H9 (cell line): ENCODE data around the gene RRAD. TPM values are rescaled to one million over a fixed set of nuclear protein-coding genes. Genes with fewer than 3 reads are reported as not detected.

ENCODE experiments used
- DNase-seq: peaks from one replicate; pipeline ENCODE4 v3.0.0-alpha.2; 2017
- H2AFZ ChIP-seq: one replicate; pipeline ENCODE4 v1.6.1; 2013; ENCODE audit warnings: mild to moderate bottlenecking, low read length, control low read depth, moderate library complexity
- H2AK5ac ChIP-seq: 2 replicates; pipeline ENCODE4 v1.6.1; 2013; ENCODE audit warnings: low read length, control low read depth, mixed read lengths; ENCODE audit not compliant: insufficient read length
- H2BK120ac ChIP-seq: one replicate; pipeline ENCODE4 v1.6.1; 2013; ENCODE audit warnings: low read depth, mild to moderate bottlenecking, low read length, control low read depth, inconsistent platforms; ENCODE audit not compliant: poor library complexity, severe bottlenecking
- H2BK12ac ChIP-seq: 2 replicates; pipeline ENCODE4 v1.6.1; 2013; ENCODE audit warnings: low read length, control low read depth, mixed read lengths, low read depth; ENCODE audit not compliant: insufficient read length
- H2BK15ac ChIP-seq: 2 replicates; pipeline ENCODE4 v1.6.1; 2013; ENCODE audit warnings: low read depth, low read length, control low read depth
- H2BK20ac ChIP-seq: one replicate; pipeline ENCODE4 v1.6.1; 2013; ENCODE audit warnings: low read depth, mild to moderate bottlenecking, low read length, control low read depth, inconsistent platforms; ENCODE audit not compliant: poor library complexity, severe bottlenecking
- H2BK5ac ChIP-seq: 2 replicates; pipeline ENCODE4 v1.6.1; 2013; ENCODE audit warnings: low read length, control low read depth, mixed read lengths; ENCODE audit not compliant: insufficient read length
- H3K14ac ChIP-seq: 2 replicates; pipeline ENCODE4 v1.6.1; 2013; ENCODE audit warnings: low read length, control low read depth; ENCODE audit not compliant: insufficient read depth
- H3K18ac ChIP-seq: 2 replicates; pipeline ENCODE4 v1.6.1; 2013; ENCODE audit warnings: low read depth, mild to moderate bottlenecking, mixed read lengths, low read length, control low read depth; ENCODE audit not compliant: insufficient read length
- H3K23ac ChIP-seq: 2 replicates; pipeline ENCODE4 v1.6.1; 2013; ENCODE audit warnings: low read length, control low read depth, mixed read lengths, low read depth; ENCODE audit not compliant: insufficient read length
- H3K23me2 ChIP-seq: 2 replicates; pipeline ENCODE4 v1.6.1; 2013; ENCODE audit warnings: low read depth, mild to moderate bottlenecking, mixed read lengths, low read length, control low read depth; ENCODE audit not compliant: insufficient read length, poor library complexity, severe bottlenecking
- H3K27ac ChIP-seq: 2 replicates; pipeline ENCODE4 v1.5.1; 2013; ENCODE audit warnings: low read length, control low read depth, mixed read lengths, low read depth; ENCODE audit not compliant: insufficient read length
- H3K27me3 ChIP-seq: 2 replicates; pipeline ENCODE4 v1.6.1; 2013; ENCODE audit warnings: low read length, control low read depth, inconsistent platforms; ENCODE audit not compliant: insufficient read depth
- H3K4ac ChIP-seq: 2 replicates; pipeline ENCODE4 v1.6.1; 2013; ENCODE audit warnings: low read depth, mild to moderate bottlenecking, control low read depth, inconsistent platforms, low read length, moderate library complexity
- H3K4me1 ChIP-seq: 2 replicates; pipeline ENCODE4 v1.6.1; 2013; ENCODE audit warnings: low read length, control low read depth, inconsistent platforms; ENCODE audit not compliant: insufficient read depth
- H3K4me2 ChIP-seq: 2 replicates; pipeline ENCODE4 v1.6.1; 2013; ENCODE audit warnings: low read length, control low read depth, mixed read lengths; ENCODE audit not compliant: insufficient read length, insufficient read depth
- H3K56ac ChIP-seq: 2 replicates; pipeline ENCODE4 v1.6.1; 2013; ENCODE audit warnings: low read depth, mild to moderate bottlenecking, mixed read lengths, low read length, control low read depth; ENCODE audit not compliant: insufficient read length
- H3K79me1 ChIP-seq: 2 replicates; pipeline ENCODE4 v1.6.1; 2013; ENCODE audit warnings: low read depth, mild to moderate bottlenecking, moderate library complexity, low read length, control low read depth, inconsistent platforms; ENCODE audit not compliant: insufficient read depth, poor library complexity, severe bottlenecking
- H3K79me2 ChIP-seq: 2 replicates; pipeline ENCODE4 v1.6.1; 2013; ENCODE audit warnings: low read length, control low read depth, inconsistent platforms; ENCODE audit not compliant: insufficient read depth
- H3K9ac ChIP-seq: 2 replicates; pipeline ENCODE4 v1.6.1; 2013; ENCODE audit warnings: low read length, control low read depth, mixed read lengths; ENCODE audit not compliant: insufficient read length; ENCODE audit errors: extremely low read depth
- H3K9me3 ChIP-seq: one replicate; pipeline ENCODE4 v1.6.1; 2013; ENCODE audit warnings: low read depth, low read length, inconsistent platforms; ENCODE audit not compliant: control insufficient read depth
- H3T11ph ChIP-seq: one replicate; pipeline ENCODE4 v1.6.1; 2013; ENCODE audit warnings: mild to moderate bottlenecking, low read length, control low read depth, inconsistent platforms
- H4K20me1 ChIP-seq: one replicate; pipeline ENCODE4 v1.6.1; 2013; ENCODE audit not compliant: control insufficient read depth, insufficient read length, insufficient read depth
- H4K5ac ChIP-seq: 2 replicates; pipeline ENCODE4 v1.6.1; 2013; ENCODE audit warnings: low read depth, mild to moderate bottlenecking, mixed read lengths, low read length, control low read depth; ENCODE audit not compliant: insufficient read length
- H4K8ac ChIP-seq: replicated peaks from 2 replicates; pipeline ENCODE4 v1.6.1; 2013; ENCODE audit warnings: low read length, control low read depth, mixed read lengths, low read depth; ENCODE audit not compliant: insufficient read length
- H4K91ac ChIP-seq: 2 replicates; pipeline ENCODE4 v1.6.1; 2013; ENCODE audit warnings: low read depth, mild to moderate bottlenecking, moderate library complexity, mixed read lengths, low read length, control low read depth; ENCODE audit not compliant: insufficient read length
- H3K27ac Mint-ChIP-seq, 3 experiments: 2 replicates in 2 of 3; 3 replicates in 1 of 3; pipeline ENCODE4 v1.8.0; 2020 to 2021; ENCODE audit warnings: mixed read lengths in 3 of 3, mild to moderate bottlenecking in 1 of 3, moderate library complexity in 1 of 3
- H3K27me3 Mint-ChIP-seq: 2 replicates; pipeline ENCODE4 v1.8.0; 2021; ENCODE audit warnings: low read depth, mild to moderate bottlenecking, moderate library complexity, mixed read lengths
- H3K36me3 Mint-ChIP-seq, 3 experiments: 2 replicates in 2 of 3; 3 replicates in 1 of 3; pipeline ENCODE4 v1.8.0; 2020 to 2021; ENCODE audit warnings: low read depth in 3 of 3, mixed read lengths in 3 of 3; ENCODE audit not compliant: insufficient read depth in 1 of 3
- H3K4me1 Mint-ChIP-seq, 2 experiments: 2 replicates each; pipeline ENCODE4 v1.8.0; 2020; ENCODE audit warnings: mixed read lengths in 2 of 2
- H3K4me3 Mint-ChIP-seq, 2 experiments: 2 replicates in 1 of 2; 3 replicates in 1 of 2; pipeline ENCODE4 v1.8.0; 2020 to 2021; ENCODE audit warnings: mild to moderate bottlenecking in 2 of 2, mixed read lengths in 2 of 2, moderate library complexity in 1 of 2
- H3K9me3 Mint-ChIP-seq, 2 experiments: 2 replicates in 1 of 2; 3 replicates in 1 of 2; pipeline ENCODE4 v1.8.0; 2020; ENCODE audit warnings: mild to moderate bottlenecking in 2 of 2, mixed read lengths in 2 of 2, moderate library complexity in 1 of 2
- CTCF ChIP-seq: fragments of 200-600 bp; sonication (generic); conservative IDR thresholded peaks from 3 replicates; pipeline ENCODE4 v1.8.0; 2021; ENCODE audit warnings: antibody characterized with exemption, mild to moderate bottlenecking
- WGBS: extraction: QIAGEN DNeasy Blood & Tissue Kit; methylation state at CpG from one replicate; pipeline ENCODE4 v1.1.7; 2013; ENCODE audit warnings: missing lambda C conversion rate, low lambda C conversion rate, mixed read lengths; ENCODE audit not compliant: insufficient read length; ENCODE audit errors: extremely low coverage; 5-methylcytosine and 5-hydroxymethylcytosine counted together
- total RNA-seq: library from RNA; stranded (reverse); gene quantifications from 2 replicates; pipeline ENCODE4 v1.2.1, GENCODE V29; 2021

The RRAD gene
- total RNA-seq, 1 experiment from 2014 or later, result 0.72 TPM

GRCh38 chr16:66944054-66944441 lies 18.7 kb upstream of the RRAD start:
- H3K23me2 ChIP-seq, result no peaks in the 10 kb centered on the region
- H4K91ac ChIP-seq, result no peak overlapping the region
- no peak overlapping the region for H2BK15ac ChIP-seq
- H3K4me1 Mint-ChIP-seq, result peaks cover 2 to 4% of the 10 kb centered on the region in 2 experiments; a peak in 2 of 4 replicates
- no peaks in the 10 kb centered on the region for H3K9me3 ChIP-seq
- H2AFZ ChIP-seq, result no peak overlapping the region
- H3K4ac ChIP-seq, result no peak overlapping the region
- H4K5ac ChIP-seq, result no peak overlapping the region
- no peak for TF ChIP-seq CTCF
- H3K27me3 Mint-ChIP-seq, result peaks cover 1% of the 10 kb centered on the region
- no peaks in the 10 kb centered on the region for H3K79me2 ChIP-seq
- H3K18ac ChIP-seq, result no peak overlapping the region
- H3K14ac ChIP-seq, result no peak overlapping the region
- no peak overlapping the region for H2BK12ac ChIP-seq
- H3K9me3 Mint-ChIP-seq, result no peaks in the 10 kb centered on the region
- H2BK5ac ChIP-seq, result no peak overlapping the region
- no peak overlapping the region for H3K4me3 Mint-ChIP-seq
- no peak overlapping the region for H2AK5ac ChIP-seq
- H3K27ac ChIP-seq, result no peak overlapping the region
- no peaks in the 10 kb centered on the region for H4K20me1 ChIP-seq
- H3K27me3 ChIP-seq, result peaks cover 7% of the 10 kb centered on the region; the same call in 1 of the 2 replicates
- no peak overlapping the region for H2BK20ac ChIP-seq
- H3K56ac ChIP-seq, result no peak overlapping the region
- no peak overlapping the region for H4K8ac ChIP-seq
- no peak for DNase-seq
- WGBS, result no CpG with 5 or more reads among the region's 5 CpGs
- H3T11ph ChIP-seq, result no peak overlapping the region
- no peaks in the 10 kb centered on the region for H3K4me1 ChIP-seq
- peaks cover 10 to 34% (median 34%) of the 10 kb centered on the region in 3 experiments; a peak in 6 of 7 replicates for H3K36me3 Mint-ChIP-seq
- H3K9ac ChIP-seq, result no peak overlapping the region
- H3K4me2 ChIP-seq, result no peak overlapping the region
- no peak overlapping the region for H3K23ac ChIP-seq
- H3K79me1 ChIP-seq, result no peaks in the 10 kb centered on the region
- no peak overlapping the region for H2BK120ac ChIP-seq
- H3K27ac Mint-ChIP-seq, result no peak overlapping the region
